PC-3 (cell line): ENCODE results near the gene NHLRC2.

Experiments used
- CTCF ChIP-seq: fragments of 300-600 bp; sonication (generic); conservative IDR thresholded peaks from 2 replicates; pipeline ENCODE4 v1.5.1; 2017; ENCODE audit warnings: antibody characterized with exemption, low read depth, mild to moderate bottlenecking, low read length
- EZH2 ChIP-seq: fragments of 300-600 bp; sonication (generic); IDR thresholded peaks from one replicate; pipeline ENCODE4 v1.6.1; 2017; ENCODE audit warnings: antibody characterized with exemption, mild to moderate bottlenecking, low read length; ENCODE audit not compliant: unreplicated experiment
- EZH2phosphoT487 ChIP-seq: fragments of 300-600 bp; sonication (generic); IDR thresholded peaks from 2 replicates; pipeline ENCODE4 v1.6.1; 2018; ENCODE audit warnings: mild to moderate bottlenecking, antibody characterized with exemption, low read length, borderline replicate concordance

DNA sequence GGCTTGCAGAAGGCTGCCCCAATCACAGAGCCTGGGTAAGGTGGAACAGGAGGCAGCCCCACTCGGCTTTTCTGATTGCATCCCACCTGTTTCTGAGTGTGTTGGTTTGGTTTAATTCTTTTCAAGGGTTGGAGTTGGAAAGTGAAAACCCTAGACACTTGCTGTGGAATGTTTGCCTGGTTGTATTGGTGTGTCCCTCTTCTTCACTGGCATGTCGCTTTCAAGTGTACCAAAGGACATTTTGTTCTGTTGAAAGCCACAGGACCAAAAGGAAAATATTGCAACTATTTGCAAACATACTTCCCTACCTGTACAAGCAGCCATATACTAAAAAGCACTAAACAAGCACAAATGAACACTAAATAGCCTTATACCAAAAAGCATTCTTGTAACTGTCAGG lies 60.5 kb downstream of the NHLRC2 start:
- no peak for TF ChIP-seq CTCF
- TF ChIP-seq EZH2: no peak
- TF ChIP-seq EZH2phosphoT487: no peak
